Choroid plexus epithelial cell (primary cell): ENCODE measurements around the gene TMEM169.
A peak's percentile ranks its signal among the peaks of the same experiment; 100 is the strongest.

ENCODE experiments used
- DNase-seq: peaks from one replicate; pipeline ENCODE4 v3.0.0-alpha.2; 2010; ENCODE audit warnings: low read depth
- H3K4me3 ChIP-seq: 2 replicates; pipeline ENCODE4 v1.5.1; 2011; ENCODE audit warnings: low read depth, mild to moderate bottlenecking, control low read depth, low read length, moderate library complexity
- TF ChIP-seq, protein P1 (sequence below): conservative IDR thresholded peaks from 2 replicates; pipeline ENCODE4 v1.5.1; 2011; ENCODE audit warnings: low read depth, mild to moderate bottlenecking, control low read depth, inconsistent platforms, low read length, moderate library complexity

TMEM169 gene

DNA sequence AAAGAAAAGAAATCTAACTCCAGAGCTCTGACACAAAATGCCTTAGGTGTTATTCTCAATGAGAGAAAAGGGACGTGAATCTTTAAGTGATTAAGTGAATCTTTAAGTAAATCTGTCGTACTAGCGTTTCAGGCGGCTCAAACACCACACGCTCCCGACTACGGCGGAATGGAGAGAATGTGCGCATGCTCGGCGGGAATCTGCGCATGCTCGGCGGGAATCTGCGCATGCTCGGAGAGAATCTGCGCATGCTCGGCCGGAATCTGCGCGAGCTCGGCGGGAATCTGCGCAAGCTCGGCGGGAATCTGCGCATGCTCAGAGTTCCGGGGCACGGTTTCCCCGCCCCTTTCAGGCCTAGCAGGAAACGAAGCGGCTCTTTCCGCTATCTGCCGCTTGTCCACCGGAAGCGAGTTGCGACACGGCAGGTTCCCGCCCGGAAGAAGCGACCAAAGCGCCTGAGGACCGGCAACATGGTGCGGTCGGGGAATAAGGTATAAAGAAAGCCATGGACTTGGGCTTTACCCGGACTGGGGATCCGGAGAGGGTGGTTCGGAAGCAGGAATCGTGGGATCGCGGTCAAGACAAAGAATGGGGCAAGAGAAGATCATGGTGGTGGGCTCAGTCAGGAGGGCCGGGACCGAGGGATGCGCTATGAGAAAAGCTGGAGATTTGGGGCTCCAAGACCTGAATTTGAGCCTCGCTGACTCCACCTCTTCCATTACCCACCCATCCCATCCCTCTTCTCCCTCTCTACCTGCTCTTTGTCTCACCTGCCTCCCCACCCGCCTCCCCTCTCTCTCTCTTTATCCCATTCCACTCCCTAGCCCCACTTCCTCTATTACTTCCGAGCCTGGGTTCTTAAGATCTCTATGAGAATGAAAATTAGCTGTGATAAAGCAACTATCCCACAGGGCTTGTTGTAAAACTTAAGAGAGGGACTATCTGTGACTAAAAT lies 27.5 kb downstream of the TMEM169 start, which contains the start of gene XRCC5:
TSS of gene XRCC5 (plus strand) at position 382 of the 955 bp plus-strand sequence. CDS start at position 471, 89 bp downstream.
- peak within 1 kb of the TSS; percentile 97 for H3K4me3 ChIP-seq
- TF ChIP-seq, protein P1, sequence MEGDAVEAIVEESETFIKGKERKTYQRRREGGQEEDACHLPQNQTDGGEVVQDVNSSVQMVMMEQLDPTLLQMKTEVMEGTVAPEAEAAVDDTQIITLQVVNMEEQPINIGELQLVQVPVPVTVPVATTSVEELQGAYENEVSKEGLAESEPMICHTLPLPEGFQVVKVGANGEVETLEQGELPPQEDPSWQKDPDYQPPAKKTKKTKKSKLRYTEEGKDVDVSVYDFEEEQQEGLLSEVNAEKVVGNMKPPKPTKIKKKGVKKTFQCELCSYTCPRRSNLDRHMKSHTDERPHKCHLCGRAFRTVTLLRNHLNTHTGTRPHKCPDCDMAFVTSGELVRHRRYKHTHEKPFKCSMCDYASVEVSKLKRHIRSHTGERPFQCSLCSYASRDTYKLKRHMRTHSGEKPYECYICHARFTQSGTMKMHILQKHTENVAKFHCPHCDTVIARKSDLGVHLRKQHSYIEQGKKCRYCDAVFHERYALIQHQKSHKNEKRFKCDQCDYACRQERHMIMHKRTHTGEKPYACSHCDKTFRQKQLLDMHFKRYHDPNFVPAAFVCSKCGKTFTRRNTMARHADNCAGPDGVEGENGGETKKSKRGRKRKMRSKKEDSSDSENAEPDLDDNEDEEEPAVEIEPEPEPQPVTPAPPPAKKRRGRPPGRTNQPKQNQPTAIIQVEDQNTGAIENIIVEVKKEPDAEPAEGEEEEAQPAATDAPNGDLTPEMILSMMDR, result no peak
- DNase-seq, result peak; percentile 98

DNA sequence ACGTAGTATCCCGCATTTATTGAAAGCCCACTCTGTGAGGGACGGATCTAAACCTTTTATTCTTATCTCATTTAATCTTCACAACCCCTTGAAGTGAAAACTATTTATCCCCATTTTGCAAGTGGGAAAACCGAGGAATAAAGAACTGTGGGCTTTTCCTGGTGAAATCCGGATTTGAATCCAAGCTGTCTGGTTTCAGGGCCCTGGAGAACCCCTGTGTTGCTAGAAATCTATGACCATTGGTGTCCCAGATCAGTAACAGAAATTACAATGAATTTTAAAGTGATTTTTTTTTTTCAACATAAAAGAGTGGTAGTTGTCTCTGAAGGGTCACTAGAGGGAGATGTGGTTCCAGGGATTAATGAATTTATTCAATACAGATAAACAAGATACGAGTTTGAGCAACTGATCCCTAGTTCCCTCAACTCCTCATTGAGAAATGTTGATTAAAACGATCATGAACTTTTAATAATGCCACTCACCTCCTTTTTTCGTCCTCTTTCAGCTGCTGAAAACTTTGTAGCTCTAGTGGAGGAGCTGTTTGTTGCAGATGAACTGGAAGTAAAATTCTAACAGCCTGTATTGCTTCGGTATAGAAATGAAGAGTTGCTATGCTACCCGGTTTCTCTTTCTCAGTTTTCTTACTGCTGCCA lies 28.4 kb downstream of the TMEM169 start:
- DNase-seq, result peak; percentile 81
- peak overlapping the region; percentile 97 for H3K4me3 ChIP-seq
- TF ChIP-seq, protein P1, result peak; percentile 59

DNA sequence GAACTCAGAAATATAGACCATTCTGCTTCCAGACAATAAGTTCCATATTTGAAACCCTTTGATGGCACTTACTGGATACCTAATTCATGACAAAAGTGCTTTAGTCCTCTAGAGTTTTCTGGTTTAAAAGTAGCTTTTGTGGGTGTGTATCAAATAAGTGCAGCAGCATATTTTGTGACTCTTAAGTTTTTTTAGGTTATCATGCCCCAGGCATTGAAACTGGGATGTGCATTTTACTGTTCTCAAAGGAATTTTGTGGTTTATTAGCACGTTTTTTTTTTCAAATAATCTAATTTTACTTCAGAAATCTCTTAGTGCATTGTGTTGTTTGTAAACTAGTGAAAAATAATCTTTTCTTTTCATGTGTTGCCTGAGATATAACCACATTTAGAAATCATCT lies 28.9 kb downstream of the TMEM169 start:
- TF ChIP-seq, protein P1, result no peak
- DNase-seq, result no peak
- H3K4me3 ChIP-seq, result peak overlapping the region; percentile 97

DNA sequence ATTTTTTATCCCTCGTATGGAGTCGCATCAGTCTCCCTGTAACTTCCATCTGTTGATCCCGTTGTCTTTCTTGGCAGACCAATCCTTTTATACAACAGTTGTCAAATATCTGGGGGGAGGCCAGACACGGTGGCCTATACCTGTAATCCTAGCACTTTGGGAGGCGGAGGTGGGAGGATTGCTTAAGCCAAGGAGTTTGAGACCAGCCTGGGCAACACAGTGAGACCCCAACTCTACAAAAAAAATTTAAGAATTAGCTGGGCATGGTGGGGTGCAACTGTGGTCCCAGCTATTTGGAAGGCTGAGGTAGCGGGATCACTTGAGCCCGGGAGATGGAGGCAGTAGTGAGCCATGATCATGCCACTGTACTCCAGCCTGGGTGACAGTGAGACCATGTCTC lies 29.4 kb downstream of the TMEM169 start:
- H3K4me3 ChIP-seq, result no peak overlapping the region
- TF ChIP-seq, protein P1, result no peak
- no peak for DNase-seq

DNA sequence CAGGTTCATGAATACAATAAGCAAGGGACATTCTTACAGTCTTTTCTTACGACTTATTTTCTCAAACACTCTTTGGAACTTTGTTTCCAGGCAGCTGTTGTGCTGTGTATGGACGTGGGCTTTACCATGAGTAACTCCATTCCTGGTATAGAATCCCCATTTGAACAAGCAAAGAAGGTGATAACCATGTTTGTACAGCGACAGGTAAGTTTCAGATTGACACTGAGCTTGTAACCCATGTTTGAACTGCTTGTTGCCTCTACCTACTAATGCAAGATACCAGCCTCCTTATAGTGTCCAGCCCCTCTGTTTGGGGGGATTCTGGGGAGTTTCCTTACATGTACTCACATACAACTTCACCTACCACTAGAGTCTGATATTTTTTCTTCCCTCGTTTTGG lies 31.2 kb downstream of the TMEM169 start:
- TF ChIP-seq, protein P1, result no peak
- DNase-seq, result no peak
- H3K4me3 ChIP-seq, result no peak overlapping the region

DNA sequence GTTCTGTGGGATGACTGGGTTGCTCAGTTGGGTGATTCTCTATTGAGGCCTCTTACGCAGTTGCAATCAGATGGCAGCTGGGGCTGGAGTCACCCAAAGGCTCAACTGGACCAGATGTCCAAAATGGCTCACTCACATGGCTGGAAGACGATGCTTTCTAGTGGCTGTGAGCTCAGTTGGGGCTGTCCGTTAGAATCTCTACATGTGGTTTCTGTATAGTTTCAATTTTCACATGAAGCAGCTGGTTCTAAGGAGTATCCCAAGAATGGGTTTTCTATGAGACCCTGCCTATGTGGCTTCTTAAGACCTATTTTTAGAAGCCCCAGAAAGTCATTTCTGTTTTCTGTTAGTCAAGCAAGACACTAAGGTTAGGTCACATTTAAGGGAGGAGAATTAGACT lies 31.9 kb downstream of the TMEM169 start:
- TF ChIP-seq, protein P1, result no peak
- H3K4me3 ChIP-seq, result no peak overlapping the region
- no peak for DNase-seq
